Measurements from ENCODE around the gene STK24.

Gene STK24

GRCh38 chr13:98436233-98436910 is 140.5 kb downstream of the STK24 start:
- H3K9me3 Mint-ChIP-seq = no peaks in the 10 kb centered on the region
- peaks cover 2 to 4% of the 10 kb centered on the region in 2 donors for H3K4me1 Mint-ChIP-seq
- H3K27me3 Mint-ChIP-seq = peaks cover 13 to 28% of the 10 kb centered on the region in 2 donors
- H3K36me3 Mint-ChIP-seq = no peaks in the 10 kb centered on the region
- H3K27ac Mint-ChIP-seq = no peak overlapping the region
- ATAC-seq (replicated peaks) = no peak
- DNase-seq = no peak
- H3K4me3 Mint-ChIP-seq = no peak overlapping the region

- DNase-seq = no peak
- no peaks in the 10 kb centered on the region for H3K9me3 Mint-ChIP-seq
- no peak for ATAC-seq (replicated peaks)
- H3K27ac Mint-ChIP-seq = no peak overlapping the region
- no peaks in the 10 kb centered on the region for H3K4me1 Mint-ChIP-seq
- H3K27me3 Mint-ChIP-seq = peaks cover 13 to 28% of the 10 kb centered on the region in 2 donors
- no peaks in the 10 kb centered on the region for H3K36me3 Mint-ChIP-seq
- no peak overlapping the region for H3K4me3 Mint-ChIP-seq
These were observed 141.5 kb downstream of the STK24 start for GRCh38 chr13:98435376-98435775.

- Mint-ChIP-seq H3K4me1 (no peaks in the 10 kb centered on the region), H3K36me3 (no peaks in the 10 kb centered on the region), H3K9me3 (no peaks in the 10 kb centered on the region), H3K4me3 (no peak overlapping the region), H3K27ac (no peak overlapping the region), H3K27me3 (peaks cover 18 to 32% of the 10 kb centered on the region in 2 donors)
- ATAC-seq (replicated peaks) (no peak), DNase-seq (no peak)
These were observed 142.8 kb downstream of the STK24 start for GRCh38 chr13:98434060-98434459.

GRCh38 chr13:98433654-98434053 is 143.3 kb downstream of the STK24 start:
- ATAC-seq (replicated peaks) = no peak
- Mint-ChIP-seq H3K36me3 (no peaks in the 10 kb centered on the region), H3K27ac (no peak overlapping the region), H3K9me3 (no peaks in the 10 kb centered on the region), H3K27me3 (peaks cover 21 to 34% of the 10 kb centered on the region in 2 donors), H3K4me3 (no peak overlapping the region), H3K4me1 (no peaks in the 10 kb centered on the region)
- DNase-seq = no peak

- no peaks in the 10 kb centered on the region for H3K4me1 Mint-ChIP-seq
- H3K9me3 Mint-ChIP-seq = no peaks in the 10 kb centered on the region
These were observed 144.3 kb downstream of the STK24 start for GRCh38 chr13:98432638-98433037.

GRCh38 chr13:98429977-98430736 is 146.8 kb downstream of the STK24 start:
- Mint-ChIP-seq H3K27ac (no peak overlapping the region), H3K4me1 (no peaks in the 10 kb centered on the region), H3K9me3 (no peaks in the 10 kb centered on the region), H3K36me3 (no peaks in the 10 kb centered on the region), H3K27me3 (peaks cover 21 to 30% of the 10 kb centered on the region in 2 donors), H3K4me3 (no peak overlapping the region)
- DNase-seq (no peak), ATAC-seq (replicated peaks) (no peak)

More at GRCh38 chr13:98432638-98433037, 144.3 kb downstream of the STK24 start:
- Mint-ChIP-seq H3K4me3 (no peak overlapping the region), H3K27me3 (peaks cover 21 to 36% of the 10 kb centered on the region in 2 donors), H3K27ac (no peak overlapping the region), H3K36me3 (no peaks in the 10 kb centered on the region)
- ATAC-seq (replicated peaks) = no peak
- DNase-seq = no peak

GRCh38 chr13:98429531-98429930 is 147.4 kb downstream of the STK24 start:
- DNase-seq (no peak), ATAC-seq (replicated peaks) (no peak)
- no peaks in the 10 kb centered on the region for H3K4me1 Mint-ChIP-seq
- H3K27me3 Mint-ChIP-seq = peaks cover 21 to 30% of the 10 kb centered on the region in 2 donors
- H3K9me3 Mint-ChIP-seq = no peaks in the 10 kb centered on the region
- H3K36me3 Mint-ChIP-seq = no peaks in the 10 kb centered on the region
- H3K4me3 Mint-ChIP-seq = no peak overlapping the region
- H3K27ac Mint-ChIP-seq = no peak overlapping the region

GRCh38 chr13:98429081-98429480 is 147.8 kb downstream of the STK24 start:
- DNase-seq = no peak
- ATAC-seq (replicated peaks) = no peak
- H3K27ac Mint-ChIP-seq = no peak overlapping the region
- H3K27me3 Mint-ChIP-seq = peaks cover 21 to 30% of the 10 kb centered on the region in 2 donors
- no peaks in the 10 kb centered on the region for H3K4me1 Mint-ChIP-seq
- H3K9me3 Mint-ChIP-seq = no peaks in the 10 kb centered on the region
- no peak overlapping the region for H3K4me3 Mint-ChIP-seq
- no peaks in the 10 kb centered on the region for H3K36me3 Mint-ChIP-seq

GRCh38 chr13:98428256-98428966 is 148.5 kb downstream of the STK24 start:
- ATAC-seq (replicated peaks) = no peak
- Mint-ChIP-seq H3K27me3 (peaks cover 21 to 30% of the 10 kb centered on the region in 2 donors), H3K36me3 (no peaks in the 10 kb centered on the region), H3K4me3 (no peak overlapping the region), H3K4me1 (no peaks in the 10 kb centered on the region), H3K9me3 (no peaks in the 10 kb centered on the region), H3K27ac (no peak overlapping the region)
- no peak for DNase-seq

GRCh38 chr13:98427331-98427995 is 149.4 kb downstream of the STK24 start:
- Mint-ChIP-seq H3K4me3 (no peak overlapping the region), H3K4me1 (no peaks in the 10 kb centered on the region), H3K27me3 (peaks cover 21 to 25% of the 10 kb centered on the region in 2 donors), H3K36me3 (no peaks in the 10 kb centered on the region), H3K9me3 (no peaks in the 10 kb centered on the region), H3K27ac (no peak overlapping the region)
- DNase-seq (no peak), ATAC-seq (replicated peaks) (no peak)

GRCh38 chr13:98423417-98423816 is 153.5 kb downstream of the STK24 start:
- Mint-ChIP-seq H3K9me3 (no peaks in the 10 kb centered on the region), H3K27ac (no peak overlapping the region), H3K4me3 (no peak overlapping the region), H3K36me3 (no peaks in the 10 kb centered on the region), H3K4me1 (no peaks in the 10 kb centered on the region), H3K27me3 (peaks cover 12 to 15% of the 10 kb centered on the region in 2 donors)
- DNase-seq = no peak
- no peak for ATAC-seq (replicated peaks)

- peaks cover 8 to 12% of the 10 kb centered on the region in 2 donors for H3K27me3 Mint-ChIP-seq
- ATAC-seq (replicated peaks) (no peak), DNase-seq (no peak)
- peaks cover under 1 to 2% of the 10 kb centered on the region in 2 donors for H3K9me3 Mint-ChIP-seq
- H3K4me1 Mint-ChIP-seq = no peaks in the 10 kb centered on the region
- H3K4me3 Mint-ChIP-seq = no peak overlapping the region
- H3K36me3 Mint-ChIP-seq = peaks cover 0 to 2% of the 10 kb centered on the region in 2 donors
- H3K27ac Mint-ChIP-seq = no peak overlapping the region
These were observed 154.9 kb downstream of the STK24 start for GRCh38 chr13:98422046-98422445.

GRCh38 chr13:98420554-98421175 is 156.2 kb downstream of the STK24 start:
- Mint-ChIP-seq H3K4me3 (no peak overlapping the region), H3K27ac (no peak overlapping the region), H3K36me3 (peaks cover 0 to 5% of the 10 kb centered on the region in 2 donors), H3K4me1 (no peaks in the 10 kb centered on the region), H3K9me3 (peaks cover 5 to 6% of the 10 kb centered on the region in 2 donors), H3K27me3 (peaks cover 6 to 7% of the 10 kb centered on the region in 2 donors)
- ATAC-seq (replicated peaks) (no peak), DNase-seq (no peak)
